Chondrocyte (in vitro differentiated cells): ENCODE results near the gene CTCFL. TPM values are rescaled to one million over a fixed set of nuclear protein-coding genes. Genes with fewer than 3 reads are reported as not detected.

Experiments
- DNase-seq: peaks from one replicate; pipeline ENCODE4 v3.0.0; 2021; ENCODE audit warnings: mixed read lengths, low spot score
- H3K27ac Mint-ChIP-seq: one replicate; pipeline ENCODE4 v1.8.0; 2021; ENCODE audit warnings: mild to moderate bottlenecking, moderate library complexity, mixed read lengths; ENCODE audit not compliant: unreplicated experiment
- H3K27me3 Mint-ChIP-seq: 2 replicates; pipeline ENCODE4 v1.8.0; 2021; ENCODE audit warnings: low read depth, mixed read lengths
- H3K36me3 Mint-ChIP-seq: 2 replicates; pipeline ENCODE4 v1.8.0; 2021; ENCODE audit warnings: low read depth, mixed read lengths
- H3K4me1 Mint-ChIP-seq: 2 replicates; pipeline ENCODE4 v1.8.0; 2021; ENCODE audit warnings: low read depth, mild to moderate bottlenecking, mixed read lengths
- H3K4me3 Mint-ChIP-seq: one replicate; pipeline ENCODE4 v1.8.0; 2021; ENCODE audit warnings: mild to moderate bottlenecking, moderate library complexity, mixed read lengths; ENCODE audit not compliant: unreplicated experiment
- H3K9me3 Mint-ChIP-seq: 2 replicates; pipeline ENCODE4 v1.8.0; 2021; ENCODE audit warnings: low read depth, mixed read lengths
- CTCF ChIP-seq: fragments of 200-600 bp; sonication (generic); IDR thresholded peaks from 2 replicates; pipeline ENCODE4 v1.5.0; 2021; ENCODE audit warnings: antibody characterized with exemption, mild to moderate bottlenecking, moderate library complexity
- total RNA-seq: library from RNA; stranded (reverse); gene quantifications from 3 replicates; pipeline ENCODE4 v1.2.1, GENCODE V29; 2021

Gene CTCFL
- total RNA-seq, 1 donor from 2014 or later: not detected

GRCh38 chr20:57449398-57450354, 75.3 kb downstream of the CTCFL start:
- Mint-ChIP-seq H3K27me3 (peaks cover 47% of the 10 kb centered on the region), H3K4me3 (no peak overlapping the region), H3K9me3 (peaks cover 6% of the 10 kb centered on the region), H3K36me3 (no peaks in the 10 kb centered on the region), H3K27ac (no peak overlapping the region), H3K4me1 (peaks cover 7% of the 10 kb centered on the region)
- TF ChIP-seq CTCF: no peak
- DNase-seq: no peak

GRCh38 chr20:57448764-57449354, 76.1 kb downstream of the CTCFL start:
- Mint-ChIP-seq H3K36me3 (no peaks in the 10 kb centered on the region), H3K4me3 (no peak overlapping the region), H3K9me3 (peaks cover 6% of the 10 kb centered on the region), H3K4me1 (peaks cover 7% of the 10 kb centered on the region), H3K27me3 (peaks cover 42% of the 10 kb centered on the region), H3K27ac (no peak overlapping the region)
- DNase-seq: no peak
- TF ChIP-seq CTCF: no peak

Other genes with a start within 250 kb of the CTCFL start
- not detected in 3 replicates for gene SPO11, start 195.3 kb downstream of the CTCFL start, total RNA-seq
- 17.6 to 22.3 TPM (median 19.0 TPM) in 3 replicates for gene RAE1, start 173.9 kb downstream of the CTCFL start, total RNA-seq
- 10.8 to 12.0 TPM (median 11.2 TPM) in 3 replicates for gene RBM38, start 133.7 kb downstream of the CTCFL start, total RNA-seq
- gene PCK1, start 36.0 kb upstream of the CTCFL start, total RNA-seq: not detected in 3 replicates
- not detected in 3 replicates for gene ZBP1, start 95.3 kb upstream of the CTCFL start, total RNA-seq
- gene PMEPA1, start 184.9 kb upstream of the CTCFL start, total RNA-seq: 151 to 298 TPM (median 163 TPM) in 3 replicates